IPS-NIHi11 (cell line): ENCODE results near the gene APEX1.
A peak's percentile ranks its signal among the peaks of the same experiment; 100 is the strongest.

Experiments used
- DNase-seq: peaks from one replicate; pipeline ENCODE4 v3.0.0; 2012; ENCODE audit warnings: mixed read lengths, low spot score

APEX1 gene

GRCh38 chr14:20454516-20455354, at the start of gene APEX1, which contains the start of gene OSGEP:
Gene APEX1, plus strand, starts transcription at chr14:20455226. Its CDS starts 420 bp downstream, at chr14:20455646.
Gene OSGEP, minus strand, starts transcription at chr14:20454812. Its CDS starts 129 bp downstream, at chr14:20454683.
- DNase-seq = peak; percentile 93

- no peak for DNase-seq
Observed at GRCh38 chr14:20409226-20409625, 45.8 kb upstream of the APEX1 start.

GRCh38 chr14:20412411-20412810, 42.6 kb upstream of the APEX1 start:
- no peak for DNase-seq

- peak; percentile 82 for DNase-seq
Observed at GRCh38 chr14:20412876-20413743, 41.9 kb upstream of the APEX1 start, which contains the start of gene TEP1. Gene TEP1, minus strand, starts transcription at chr14:20413501. Its CDS starts 5,062 bp downstream, at chr14:20408439.

GRCh38 chr14:20413744-20414082, 41.3 kb upstream of the APEX1 start:
- DNase-seq = no peak

- DNase-seq = peak; percentile 38
Observed at GRCh38 chr14:20415782-20416206, 39.2 kb upstream of the APEX1 start.

GRCh38 chr14:20416223-20416622, 38.8 kb upstream of the APEX1 start:
- no peak for DNase-seq

GRCh38 chr14:20417250-20418186, 37.5 kb upstream of the APEX1 start:
- DNase-seq = no peak

- no peak for DNase-seq
Observed at GRCh38 chr14:20418501-20418909, 36.5 kb upstream of the APEX1 start.

GRCh38 chr14:20419419-20419818, 35.6 kb upstream of the APEX1 start:
- no peak for DNase-seq

- no peak for DNase-seq
Observed at GRCh38 chr14:20421267-20421666, 33.8 kb upstream of the APEX1 start.

- no peak for DNase-seq
Observed at GRCh38 chr14:20422886-20423285, 32.1 kb upstream of the APEX1 start.

GRCh38 chr14:20424851-20425250, 30.2 kb upstream of the APEX1 start:
- DNase-seq = no peak

- no peak for DNase-seq
Observed at GRCh38 chr14:20427231-20428009, 27.6 kb upstream of the APEX1 start.

- no peak for DNase-seq
Observed at GRCh38 chr14:20428010-20428365, 27.0 kb upstream of the APEX1 start.

GRCh38 chr14:20428802-20429201, 26.2 kb upstream of the APEX1 start:
- DNase-seq = no peak

- DNase-seq = no peak
Observed at GRCh38 chr14:20429801-20430669, 25.0 kb upstream of the APEX1 start.

GRCh38 chr14:20434701-20435581, 20.1 kb upstream of the APEX1 start:
- DNase-seq = peak; percentile 45
